B cell (primary cell): Measurements from ENCODE around the gene SMARCC2. TPM values are rescaled to one million over a fixed set of nuclear protein-coding genes. Genes with fewer than 3 reads are reported as not detected.

Experiments
- ATAC-seq: fragments of 200-7000 bp; cut with Tn5 transposase; one replicate; pipeline ENCODE4 v1.10.0; 2021; ENCODE audit warnings: low read depth, mild to moderate bottlenecking, moderate number of reproducible peaks, moderate library complexity
- CTCF ChIA-PET: fragments of 350-600 bp; sonication (Branson Sonifier 250); formaldehyde crosslinking; loops from one replicate; lab custom pipeline; 2021; ENCODE audit warnings: antibody characterized with exemption, inconsistent platforms; lab: Charles Lee
- POLR2A ChIA-PET: fragments of 350-600 bp; sonication (Branson Sonifier 250); formaldehyde crosslinking; loops from one replicate; lab custom pipeline; 2021; ENCODE audit warnings: antibody characterized with exemption; lab: Charles Lee
- DNase-seq: peaks from one replicate; pipeline ENCODE4 v3.0.0; 2013
- H2AFZ ChIP-seq: 2 replicates; pipeline ENCODE4 v1.6.1; 2012; ENCODE audit warnings: mild to moderate bottlenecking, low read depth, low read length; ENCODE audit not compliant: insufficient read depth, poor library complexity, severe bottlenecking
- H3K27ac ChIP-seq, 2 donors: 1 replicate in 1 of 2; 2 replicates in 1 of 2; pipeline ENCODE4 v1.5.1; 2012 to 2013; ENCODE audit warnings: low read length in 2 of 2, mild to moderate bottlenecking in 2 of 2, moderate library complexity in 1 of 2
- H3K27me3 ChIP-seq, 4 experiments: fragments of 200-600 bp in 1 of 4; sonication (generic) in 1 of 4; replicated peaks in 1 of 4; 1 replicate in 2 of 4; 2 replicates in 2 of 4; pipeline versions ENCODE4 v1.6.1 to v1.7.0; 2013 to 2016; ENCODE audit warnings: low read length in 3 of 4, mild to moderate bottlenecking in 2 of 4, mixed read lengths in 1 of 4, moderate library complexity in 1 of 4; ENCODE audit not compliant: insufficient read depth in 4 of 4, control insufficient read depth in 3 of 4; ENCODE audit errors: control extremely low read depth in 1 of 4
- H3K36me3 ChIP-seq, 2 experiments: replicated peaks in 1 of 2; 1 replicate in 1 of 2; 2 replicates in 1 of 2; pipeline versions ENCODE4 v1.6.1 to v1.7.1; 2013; ENCODE audit warnings: low read length in 1 of 2; ENCODE audit not compliant: insufficient read depth in 2 of 2, control insufficient read depth in 1 of 2; ENCODE audit errors: control extremely low read depth in 1 of 2, extremely low read depth in 1 of 2
- H3K4me1 ChIP-seq, 2 donors: fragments of 200-600 bp in 1 of 2; sonication (generic) in 1 of 2; 1 replicate in 1 of 2; 2 replicates in 1 of 2; pipeline versions ENCODE4 v1.5.1 to v1.6.1; 2013 to 2017; ENCODE audit warnings: low read length in 2 of 2; ENCODE audit not compliant: control insufficient read depth in 2 of 2, insufficient read depth in 2 of 2
- H3K4me2 ChIP-seq: replicated peaks from 2 replicates; pipeline ENCODE3; 2012; ENCODE audit warnings: mild to moderate bottlenecking, low read depth, low read length; ENCODE audit not compliant: poor library complexity, severe bottlenecking
- H3K4me3 ChIP-seq, 5 experiments: fragments of 200-600 bp in 1 of 5; sonication (generic) in 1 of 5; 1 replicate in 3 of 5; 2 replicates in 2 of 5; pipeline versions ENCODE4 v1.5.1 to v1.7.0; 2011 to 2016; ENCODE audit warnings: low read length in 4 of 5, mild to moderate bottlenecking in 4 of 5, low read depth in 2 of 5, control low read depth in 1 of 5, moderate library complexity in 1 of 5; ENCODE audit not compliant: insufficient read depth in 1 of 5; ENCODE audit errors: control extremely low read depth in 1 of 5, extremely low read depth in 1 of 5
- H3K79me2 ChIP-seq: fragments of 200-600 bp; sonication (generic); one replicate; pipeline ENCODE4 v1.6.0; 2016; ENCODE audit warnings: low read length; ENCODE audit not compliant: control insufficient read depth, insufficient read depth
- H3K9ac ChIP-seq: fragments of 200-600 bp; sonication (generic); 2 replicates; pipeline ENCODE4 v1.6.1; 2017; ENCODE audit warnings: mild to moderate bottlenecking, low read length, moderate library complexity
- H3K9me3 ChIP-seq, 3 donors: one replicate each; pipeline versions ENCODE4 v1.6.1 to v1.7.1; 2013; ENCODE audit warnings: low read length in 2 of 3; ENCODE audit not compliant: control insufficient read depth in 2 of 3, insufficient read depth in 1 of 3; ENCODE audit errors: control extremely low read depth in 1 of 3
- H4K20me1 ChIP-seq: 2 replicates; pipeline ENCODE4 v1.6.0; 2012; ENCODE audit warnings: mild to moderate bottlenecking, low read length; ENCODE audit not compliant: insufficient read depth, control insufficient read depth, poor library complexity, severe bottlenecking
- H3K27ac Mint-ChIP-seq: one replicate; pipeline ENCODE4 v1.8.0; 2021; ENCODE audit warnings: mixed read lengths
- H3K27me3 Mint-ChIP-seq: one replicate; pipeline ENCODE4 v1.8.0; 2021; ENCODE audit warnings: mixed read lengths
- H3K4me1 Mint-ChIP-seq: one replicate; pipeline ENCODE4 v1.8.0; 2021; ENCODE audit warnings: mixed read lengths
- H3K4me3 Mint-ChIP-seq: one replicate; pipeline ENCODE4 v1.8.0; 2021; ENCODE audit warnings: mixed read lengths
- H3K9me3 Mint-ChIP-seq: one replicate; pipeline ENCODE4 v1.8.0; 2022; ENCODE audit warnings: mixed read lengths; ENCODE audit not compliant: insufficient read depth
- CTCF ChIP-seq: fragments of 200-600 bp; IDR thresholded peaks from one replicate; pipeline ENCODE4 v1.8.0; 2022; ENCODE audit warnings: antibody characterized with exemption, mild to moderate bottlenecking
- EZH2 ChIP-seq: IDR thresholded peaks from 2 replicates; pipeline ENCODE4 v1.6.1; 2012; ENCODE audit warnings: borderline replicate concordance, low read depth, mild to moderate bottlenecking, moderate library complexity, low read length; ENCODE audit not compliant: insufficient read depth, poor library complexity, severe bottlenecking
- WGBS: methylation state at CpG from one replicate; pipeline ENCODE4 v1.1.5; 2013; ENCODE audit warnings: missing lambda C conversion rate; ENCODE audit not compliant: insufficient coverage; 5-methylcytosine and 5-hydroxymethylcytosine counted together
- intact Hi-C: fragments of 100-400 bp; cut with micrococcal nuclease; formaldehyde crosslinking; loops from one replicate; pipeline ENCODE4 v1.10.0; 2022
- polyA plus RNA-seq: library from polyadenylated mRNA; depleted of rRNA; stranded (reverse); fragments of >200 nt; gene quantifications from 2 replicates; pipeline ENCODE4 v1.2.3, GENCODE V29; 2012
- total RNA-seq, 2 donors: library from RNA; stranded (reverse); fragments of 120-200 nt in 1 of 2; gene quantifications; 1 replicate in 1 of 2; 2 replicates in 1 of 2; pipeline versions ENCODE4 v1.2.3 to v1.2.4, GENCODE V29; 2013 to 2022

SMARCC2 gene
- total and polyA plus RNA-seq, 2 donors (not counting 1 experiment from before 2014, with no cell fraction given) = 70.4 to 198 TPM

- Histone ChIP-seq H3K4me1 (no peaks in the 10 kb centered on the region), H3K4me2 (no peak overlapping the region), H3K9me3 (no peaks in the 10 kb centered on the region), H2AFZ (no peak overlapping the region), H3K79me2 (no peaks in the 10 kb centered on the region), H3K9ac (no peak overlapping the region), H3K27ac (no peak overlapping the region), H3K27me3 (no peaks in the 10 kb centered on the region), H3K36me3 (peaks cover 0 to 56% of the 10 kb centered on the region in 2 experiments), H4K20me1 (peaks cover 9% of the 10 kb centered on the region), H3K4me3 (no peak overlapping the region)
- no peak for DNase-seq
- no peak for TF ChIP-seq EZH2
- no peak for TF ChIP-seq CTCF
- no peak for ATAC-seq
- no peaks in the 10 kb centered on the region for H3K9me3 Mint-ChIP-seq
- ChIA-PET CTCF (interaction anchor here (0.6 to 2.2 kb wide), 4 partner anchors 17 to 333 kb away, joined by 3 to 15 read pairs (median 3); partner anchors contain the start of genes DNAJC14, ESYT1 and SMARCC2), POLR2A (interaction anchor here (1.3 kb wide), 1 partner anchor 16 kb away, joined by 4 read pairs; the partner anchor contains the start of gene ESYT1)
- peaks cover 9% of the 10 kb centered on the region for H3K4me1 Mint-ChIP-seq
- H3K27ac Mint-ChIP-seq = peak overlapping the region; percentile 67
- WGBS = 87% methylated on average over 8 of the region's 8 CpGs
- H3K4me3 Mint-ChIP-seq = no peak overlapping the region
- H3K27me3 Mint-ChIP-seq = no peaks in the 10 kb centered on the region
- intact Hi-C loops = no loop called here
Observed at GRCh38 chr12:56143870-56144269, 45.4 kb downstream of the SMARCC2 start.

GRCh38 chr12:56143217-56143616 is 46.1 kb downstream of the SMARCC2 start:
- peaks cover 9% of the 10 kb centered on the region for H3K4me1 Mint-ChIP-seq
- peak; percentile 45 for ATAC-seq

More at GRCh38 chr12:56143217-56143616, 46.1 kb downstream of the SMARCC2 start:
- WGBS = 100% methylated on average over 2 of the region's 4 CpGs
- H4K20me1 ChIP-seq = peaks cover 12% of the 10 kb centered on the region
- H3K4me2 ChIP-seq = no peak overlapping the region
- intact Hi-C loops = no loop called here
- H3K4me1 ChIP-seq = no peaks in the 10 kb centered on the region
- TF ChIP-seq CTCF (no peak), EZH2 (no peak)
- H3K27ac Mint-ChIP-seq = peak overlapping the region; percentile 67
- H2AFZ ChIP-seq = no peak overlapping the region
- no peak overlapping the region for H3K4me3 Mint-ChIP-seq
- H3K27me3 Mint-ChIP-seq = no peaks in the 10 kb centered on the region
- H3K9me3 ChIP-seq = no peaks in the 10 kb centered on the region
- peak overlapping the region in 1 of 2 donors; percentile 6 for H3K27ac ChIP-seq
- no peak overlapping the region for H3K9ac ChIP-seq
- DNase-seq = no peak
- peaks cover 0 to 63% of the 10 kb centered on the region in 2 experiments for H3K36me3 ChIP-seq
- no peaks in the 10 kb centered on the region for H3K79me2 ChIP-seq
- ChIA-PET POLR2A (interaction anchor here (1.3 kb wide), 1 partner anchor 15 kb away, joined by 4 read pairs; the partner anchor contains the start of gene ESYT1), CTCF (interaction anchor here (0.6 to 2.2 kb wide), 3 partner anchors 16 to 1094 kb away, joined by 3 to 15 read pairs (median 3); partner anchors contain the start of genes DNAJC14 and ESYT1)
- H3K4me3 ChIP-seq = no peak overlapping the region
- no peaks in the 10 kb centered on the region for H3K9me3 Mint-ChIP-seq
- no peaks in the 10 kb centered on the region for H3K27me3 ChIP-seq
